Measurements from ENCODE around the gene FOXI2.

DNA sequence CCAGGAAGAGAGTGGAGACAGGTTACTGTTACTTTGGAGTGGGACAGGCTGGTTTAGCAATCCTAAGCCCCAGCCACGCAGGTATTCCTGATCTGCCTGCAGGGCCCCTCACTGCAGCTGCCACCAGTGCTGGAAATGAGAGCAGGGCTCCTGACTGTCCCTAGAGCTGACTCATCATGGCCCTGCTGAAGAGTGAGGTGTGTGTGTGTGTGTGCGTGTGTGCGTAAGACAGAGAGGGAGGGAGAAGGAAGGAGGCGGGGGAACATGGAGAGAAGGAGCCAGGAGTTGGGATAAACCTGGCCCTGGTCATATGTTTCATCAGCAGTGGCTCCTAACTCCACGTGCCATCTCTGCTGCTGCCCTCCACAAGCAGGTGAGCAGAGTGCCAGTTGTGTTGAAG, 3.6 kb downstream of the FOXI2 start:
- TF ChIP-seq, protein P1, sequence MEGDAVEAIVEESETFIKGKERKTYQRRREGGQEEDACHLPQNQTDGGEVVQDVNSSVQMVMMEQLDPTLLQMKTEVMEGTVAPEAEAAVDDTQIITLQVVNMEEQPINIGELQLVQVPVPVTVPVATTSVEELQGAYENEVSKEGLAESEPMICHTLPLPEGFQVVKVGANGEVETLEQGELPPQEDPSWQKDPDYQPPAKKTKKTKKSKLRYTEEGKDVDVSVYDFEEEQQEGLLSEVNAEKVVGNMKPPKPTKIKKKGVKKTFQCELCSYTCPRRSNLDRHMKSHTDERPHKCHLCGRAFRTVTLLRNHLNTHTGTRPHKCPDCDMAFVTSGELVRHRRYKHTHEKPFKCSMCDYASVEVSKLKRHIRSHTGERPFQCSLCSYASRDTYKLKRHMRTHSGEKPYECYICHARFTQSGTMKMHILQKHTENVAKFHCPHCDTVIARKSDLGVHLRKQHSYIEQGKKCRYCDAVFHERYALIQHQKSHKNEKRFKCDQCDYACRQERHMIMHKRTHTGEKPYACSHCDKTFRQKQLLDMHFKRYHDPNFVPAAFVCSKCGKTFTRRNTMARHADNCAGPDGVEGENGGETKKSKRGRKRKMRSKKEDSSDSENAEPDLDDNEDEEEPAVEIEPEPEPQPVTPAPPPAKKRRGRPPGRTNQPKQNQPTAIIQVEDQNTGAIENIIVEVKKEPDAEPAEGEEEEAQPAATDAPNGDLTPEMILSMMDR (conservative IDR thresholded peaks at IDR 0.05 in 1 of 2, IDR thresholded peaks at IDR 0.05 in 1 of 2; ENCODE audit: low read depth in 1 of 2, low read length in 2 of 2): no peak
- TF ChIP-seq EZH2 (IDR thresholded peaks at IDR 0.05; ENCODE audit: low read length, missing control alignments): no peak

Measured in fibroblast of lung (primary cell).